Stimulated activated naive B cell treated with anti-CD40 and anti-IgM and Interleukin-4, amounts not matched to agents 10 μg/mL and 1 μg/mL and 100 μg/mL, for 72 hours (primary cell): Measurements from ENCODE around the gene ADAM19.
A peak's percentile ranks its signal among the peaks of the same experiment; 100 is the strongest.

Experiments used
- ATAC-seq, 2 donors: fragments of 150-1000 bp; cut with Tn5 transposase; replicated peaks; 2 replicates each; pipeline ENCODE4 v1.10.0; 2021; ENCODE audit warnings: moderate library complexity in 1 of 2
- DNase-seq: peaks from one replicate; pipeline ENCODE4 v3.0.0; 2021
- H3K27ac Mint-ChIP-seq: one replicate; pipeline ENCODE4 v1.8.0; 2022; ENCODE audit warnings: mild to moderate bottlenecking, mixed read lengths
- H3K27me3 Mint-ChIP-seq, 2 donors: one replicate each; pipeline ENCODE4 v1.8.0; 2022; ENCODE audit warnings: mixed read lengths in 2 of 2
- H3K36me3 Mint-ChIP-seq, 2 donors: one replicate each; pipeline ENCODE4 v1.8.0; 2022; ENCODE audit warnings: mixed read lengths in 2 of 2, mild to moderate bottlenecking in 1 of 2
- H3K4me1 Mint-ChIP-seq, 2 donors: one replicate each; pipeline ENCODE4 v1.8.0; 2022; ENCODE audit warnings: mixed read lengths in 2 of 2, mild to moderate bottlenecking in 1 of 2
- H3K4me3 Mint-ChIP-seq, 2 donors: one replicate each; pipeline ENCODE4 v1.8.0; 2022; ENCODE audit warnings: mild to moderate bottlenecking in 2 of 2, mixed read lengths in 2 of 2, moderate library complexity in 1 of 2
- H3K9me3 Mint-ChIP-seq, 2 donors: one replicate each; pipeline ENCODE4 v1.8.0; 2022; ENCODE audit warnings: mixed read lengths in 2 of 2, mild to moderate bottlenecking in 1 of 2

The ADAM19 gene

GRCh38 chr5:157478726-157479125 is 96.8 kb downstream of the ADAM19 start:
- ATAC-seq, result no peak
- no peak for DNase-seq
- peaks cover 47 to 80% of the 10 kb centered on the region in 2 donors for H3K4me1 Mint-ChIP-seq
- H3K4me3 Mint-ChIP-seq, result no peak overlapping the region
- peaks cover 2 to 4% of the 10 kb centered on the region in 2 donors for H3K9me3 Mint-ChIP-seq
- peaks cover 25 to 51% of the 10 kb centered on the region in 2 donors for H3K36me3 Mint-ChIP-seq
- H3K27ac Mint-ChIP-seq, result peak overlapping the region; percentile 97
- no peaks in the 10 kb centered on the region for H3K27me3 Mint-ChIP-seq

- ATAC-seq (no peak), DNase-seq (no peak)
- H3K36me3 Mint-ChIP-seq, result peaks cover 29 to 51% of the 10 kb centered on the region in 2 donors
- no peak overlapping the region for H3K4me3 Mint-ChIP-seq
- no peaks in the 10 kb centered on the region for H3K27me3 Mint-ChIP-seq
- H3K4me1 Mint-ChIP-seq, result peaks cover 55 to 88% of the 10 kb centered on the region in 2 donors
- H3K27ac Mint-ChIP-seq, result peak overlapping the region; percentile 9
- peaks cover 2 to 4% of the 10 kb centered on the region in 2 donors for H3K9me3 Mint-ChIP-seq
Measured at GRCh38 chr5:157477814-157478494, 97.6 kb downstream of the ADAM19 start.

GRCh38 chr5:157476702-157477408 is 98.7 kb downstream of the ADAM19 start:
- peak overlapping the region; percentile 81 for H3K27ac Mint-ChIP-seq
- H3K36me3 Mint-ChIP-seq, result peaks cover 31 to 53% of the 10 kb centered on the region in 2 donors
- DNase-seq, result no peak
- H3K9me3 Mint-ChIP-seq, result peaks cover 0 to 3% of the 10 kb centered on the region in 2 donors
- peak; percentile 53 to 59 for ATAC-seq
- no peaks in the 10 kb centered on the region for H3K27me3 Mint-ChIP-seq
- peaks cover 60 to 93% of the 10 kb centered on the region in 2 donors for H3K4me1 Mint-ChIP-seq
- no peak overlapping the region for H3K4me3 Mint-ChIP-seq

GRCh38 chr5:157475432-157475831 is 100.1 kb downstream of the ADAM19 start:
- no peak for DNase-seq

GRCh38 chr5:157473383-157474320 is 101.9 kb downstream of the ADAM19 start:
- Mint-ChIP-seq H3K4me1 (peaks cover 43 to 82% of the 10 kb centered on the region in 2 donors), H3K9me3 (peaks cover 0 to 3% of the 10 kb centered on the region in 2 donors), H3K4me3 (peak overlapping the region in 1 of 2 donors; percentile 39), H3K27me3 (no peaks in the 10 kb centered on the region), H3K27ac (peak overlapping the region; percentile 90), H3K36me3 (peaks cover 24 to 45% of the 10 kb centered on the region in 2 donors)
- ATAC-seq (peak; percentile 53 to 58), DNase-seq (no peak)

More at GRCh38 chr5:157475432-157475831, 100.1 kb downstream of the ADAM19 start:
- H3K4me1 Mint-ChIP-seq, result peaks cover 57 to 90% of the 10 kb centered on the region in 2 donors
- H3K4me3 Mint-ChIP-seq, result no peak overlapping the region
- peaks cover 26 to 50% of the 10 kb centered on the region in 2 donors for H3K36me3 Mint-ChIP-seq
- ATAC-seq, result no peak
- H3K9me3 Mint-ChIP-seq, result peaks cover 0 to 3% of the 10 kb centered on the region in 2 donors
- H3K27ac Mint-ChIP-seq, result peak overlapping the region; percentile 87
- H3K27me3 Mint-ChIP-seq, result no peaks in the 10 kb centered on the region

- DNase-seq (no peak), ATAC-seq (peak; percentile 70 to 74)
- Mint-ChIP-seq H3K36me3 (peaks cover 20 to 47% of the 10 kb centered on the region in 2 donors), H3K4me3 (no peak overlapping the region), H3K27ac (peak overlapping the region; percentile 77), H3K27me3 (no peaks in the 10 kb centered on the region), H3K9me3 (peaks cover 0 to 3% of the 10 kb centered on the region in 2 donors), H3K4me1 (peaks cover 30 to 63% of the 10 kb centered on the region in 2 donors)
Measured at GRCh38 chr5:157471709-157472108, 103.9 kb downstream of the ADAM19 start.

GRCh38 chr5:157470631-157471030 is 104.9 kb downstream of the ADAM19 start:
- Mint-ChIP-seq H3K36me3 (peaks cover 26 to 55% of the 10 kb centered on the region in 2 donors), H3K4me1 (peaks cover 31 to 68% of the 10 kb centered on the region in 2 donors), H3K4me3 (no peak overlapping the region), H3K9me3 (peaks cover 0 to 3% of the 10 kb centered on the region in 2 donors), H3K27ac (no peak overlapping the region), H3K27me3 (no peaks in the 10 kb centered on the region)
- ATAC-seq (no peak), DNase-seq (no peak)

GRCh38 chr5:157469687-157470086 is 105.9 kb downstream of the ADAM19 start:
- no peak overlapping the region for H3K27ac Mint-ChIP-seq

GRCh38 chr5:157469073-157469472 is 106.5 kb downstream of the ADAM19 start:
- H3K4me3 Mint-ChIP-seq, result no peak overlapping the region
- no peaks in the 10 kb centered on the region for H3K27me3 Mint-ChIP-seq
- ATAC-seq, result no peak
- peaks cover 0 to 3% of the 10 kb centered on the region in 2 donors for H3K9me3 Mint-ChIP-seq
- H3K36me3 Mint-ChIP-seq, result peaks cover 29 to 53% of the 10 kb centered on the region in 2 donors
- DNase-seq, result no peak
- H3K27ac Mint-ChIP-seq, result no peak overlapping the region
- H3K4me1 Mint-ChIP-seq, result peaks cover 34 to 63% of the 10 kb centered on the region in 2 donors

More at GRCh38 chr5:157469687-157470086, 105.9 kb downstream of the ADAM19 start:
- DNase-seq (no peak), ATAC-seq (no peak)
- Mint-ChIP-seq H3K4me1 (peaks cover 28 to 62% of the 10 kb centered on the region in 2 donors), H3K4me3 (no peak overlapping the region), H3K27me3 (no peaks in the 10 kb centered on the region), H3K9me3 (peaks cover 0 to 3% of the 10 kb centered on the region in 2 donors), H3K36me3 (peaks cover 29 to 51% of the 10 kb centered on the region in 2 donors)

- ATAC-seq, result no peak
- Mint-ChIP-seq H3K4me3 (no peak overlapping the region), H3K36me3 (peaks cover 26 to 51% of the 10 kb centered on the region in 2 donors), H3K27me3 (no peaks in the 10 kb centered on the region), H3K27ac (no peak overlapping the region), H3K4me1 (peaks cover 34 to 63% of the 10 kb centered on the region in 2 donors), H3K9me3 (peaks cover 0 to 3% of the 10 kb centered on the region in 2 donors)
- no peak for DNase-seq
Measured at GRCh38 chr5:157468293-157468965, 107.1 kb downstream of the ADAM19 start.

GRCh38 chr5:157464519-157465171 is 110.9 kb downstream of the ADAM19 start:
- peak overlapping the region in 1 of 2 donors; percentile 10 for H3K4me3 Mint-ChIP-seq
- DNase-seq (no peak), ATAC-seq (peak; percentile 70 to 77)
- H3K27ac Mint-ChIP-seq, result peak overlapping the region; percentile 72
- H3K36me3 Mint-ChIP-seq, result peaks cover 12 to 32% of the 10 kb centered on the region in 2 donors
- no peaks in the 10 kb centered on the region for H3K9me3 Mint-ChIP-seq
- H3K27me3 Mint-ChIP-seq, result no peaks in the 10 kb centered on the region
- peaks cover 29 to 60% of the 10 kb centered on the region in 2 donors for H3K4me1 Mint-ChIP-seq

- H3K4me1 Mint-ChIP-seq, result peaks cover 32 to 66% of the 10 kb centered on the region in 2 donors
- peaks cover 12 to 30% of the 10 kb centered on the region in 2 donors for H3K36me3 Mint-ChIP-seq
- H3K4me3 Mint-ChIP-seq, result peak overlapping the region; percentile 10 to 24
- peak overlapping the region; percentile 72 for H3K27ac Mint-ChIP-seq
- no peak for DNase-seq
- ATAC-seq, result peak in 1 of 2 donors; percentile 23
- no peaks in the 10 kb centered on the region for H3K27me3 Mint-ChIP-seq
- H3K9me3 Mint-ChIP-seq, result no peaks in the 10 kb centered on the region
Measured at GRCh38 chr5:157463621-157464518, 111.7 kb downstream of the ADAM19 start.
